ENCODE results near the gene FBXO48. TPM values are rescaled to one million over a fixed set of nuclear protein-coding genes. Genes with fewer than 3 reads are reported as not detected.

Gene FBXO48
- total RNA-seq, 4 donors from 2014 or later = 0.61 to 0.95 (median 0.64) TPM

DNA sequence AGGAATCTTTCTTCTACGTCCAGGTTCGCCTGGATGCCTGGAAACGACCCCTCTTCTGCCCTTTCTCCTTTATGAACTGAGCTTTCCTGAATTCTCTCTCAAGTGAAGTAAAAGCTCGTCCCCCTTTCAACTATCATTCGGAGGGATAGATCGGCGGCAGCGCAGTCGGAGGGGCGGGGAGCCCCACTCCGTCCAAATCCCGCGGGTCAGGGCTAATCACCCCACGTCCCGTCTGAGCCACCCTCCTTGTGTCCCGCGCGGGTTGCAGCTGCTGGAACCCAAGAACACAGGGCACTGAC lies 367 bp downstream of the FBXO48 start:
- DNase-seq = no peak
- peak overlapping the region; percentile 78 to 92 (median 87) for H3K4me3 ChIP-seq
- WGBS, 2 donors = 0% methylated on average over 5 of the region's 18 CpGs
- intact Hi-C loops (cut with DNase I) = no loop called here
- H3K36me3 ChIP-seq = no peaks in the 10 kb centered on the region
- no peak for TF ChIP-seq POLR2A (IDR thresholded peaks at IDR 0.05)
- TF ChIP-seq, protein P1, sequence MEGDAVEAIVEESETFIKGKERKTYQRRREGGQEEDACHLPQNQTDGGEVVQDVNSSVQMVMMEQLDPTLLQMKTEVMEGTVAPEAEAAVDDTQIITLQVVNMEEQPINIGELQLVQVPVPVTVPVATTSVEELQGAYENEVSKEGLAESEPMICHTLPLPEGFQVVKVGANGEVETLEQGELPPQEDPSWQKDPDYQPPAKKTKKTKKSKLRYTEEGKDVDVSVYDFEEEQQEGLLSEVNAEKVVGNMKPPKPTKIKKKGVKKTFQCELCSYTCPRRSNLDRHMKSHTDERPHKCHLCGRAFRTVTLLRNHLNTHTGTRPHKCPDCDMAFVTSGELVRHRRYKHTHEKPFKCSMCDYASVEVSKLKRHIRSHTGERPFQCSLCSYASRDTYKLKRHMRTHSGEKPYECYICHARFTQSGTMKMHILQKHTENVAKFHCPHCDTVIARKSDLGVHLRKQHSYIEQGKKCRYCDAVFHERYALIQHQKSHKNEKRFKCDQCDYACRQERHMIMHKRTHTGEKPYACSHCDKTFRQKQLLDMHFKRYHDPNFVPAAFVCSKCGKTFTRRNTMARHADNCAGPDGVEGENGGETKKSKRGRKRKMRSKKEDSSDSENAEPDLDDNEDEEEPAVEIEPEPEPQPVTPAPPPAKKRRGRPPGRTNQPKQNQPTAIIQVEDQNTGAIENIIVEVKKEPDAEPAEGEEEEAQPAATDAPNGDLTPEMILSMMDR (IDR thresholded peaks at IDR 0.05) = no peak
- no peaks in the 10 kb centered on the region for H3K27me3 ChIP-seq
- peak overlapping the region; percentile 95 to 98 (median 96) for H3K27ac ChIP-seq
- H3K4me1 ChIP-seq = peaks cover 6 to 52% (median 11%) of the 10 kb centered on the region in 3 donors
- no peaks in the 10 kb centered on the region for H3K9me3 ChIP-seq

DNA sequence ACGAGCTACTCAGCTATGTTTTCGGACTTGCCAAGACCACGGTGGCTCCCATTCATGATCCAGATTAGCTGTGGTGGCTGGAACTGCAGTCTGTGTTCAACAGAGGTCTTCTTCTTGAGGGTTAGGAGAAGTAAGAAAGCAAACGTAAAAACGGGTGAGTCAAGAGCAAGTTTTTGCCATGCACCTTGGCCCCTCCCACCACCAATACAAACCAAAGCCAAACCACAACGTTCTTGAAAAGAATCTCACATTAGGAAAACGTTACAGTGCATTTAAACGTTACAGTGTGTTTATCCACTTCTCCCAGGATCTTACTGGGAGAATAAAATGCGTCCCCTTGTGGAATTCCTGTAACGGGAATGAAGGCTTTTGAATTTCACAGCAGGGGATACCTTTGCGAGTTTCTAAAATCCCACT lies 725 bp downstream of the FBXO48 start:
- Histone ChIP-seq H3K27me3 (no peaks in the 10 kb centered on the region), H3K4me1 (peaks cover 6 to 52% (median 11%) of the 10 kb centered on the region in 3 donors), H3K36me3 (no peaks in the 10 kb centered on the region), H3K27ac (peak overlapping the region; percentile 95 to 98 (median 96)), H3K4me3 (peak overlapping the region; percentile 78 to 92 (median 87)), H3K9me3 (no peaks in the 10 kb centered on the region)
- whole genome bisulfite sequencing, 2 donors = 4 to 5% methylated on average over 11 of the region's 11 CpGs
- no peak for DNase-seq
- intact Hi-C loops (cut with DNase I) = no loop called here
- TF ChIP-seq POLR2A (IDR thresholded peaks at IDR 0.05) = no peak
- TF ChIP-seq, protein P1 (IDR thresholded peaks at IDR 0.05) = peak in 4 of 6 experiments; percentile 3 to 35 (median 26)

DNA sequence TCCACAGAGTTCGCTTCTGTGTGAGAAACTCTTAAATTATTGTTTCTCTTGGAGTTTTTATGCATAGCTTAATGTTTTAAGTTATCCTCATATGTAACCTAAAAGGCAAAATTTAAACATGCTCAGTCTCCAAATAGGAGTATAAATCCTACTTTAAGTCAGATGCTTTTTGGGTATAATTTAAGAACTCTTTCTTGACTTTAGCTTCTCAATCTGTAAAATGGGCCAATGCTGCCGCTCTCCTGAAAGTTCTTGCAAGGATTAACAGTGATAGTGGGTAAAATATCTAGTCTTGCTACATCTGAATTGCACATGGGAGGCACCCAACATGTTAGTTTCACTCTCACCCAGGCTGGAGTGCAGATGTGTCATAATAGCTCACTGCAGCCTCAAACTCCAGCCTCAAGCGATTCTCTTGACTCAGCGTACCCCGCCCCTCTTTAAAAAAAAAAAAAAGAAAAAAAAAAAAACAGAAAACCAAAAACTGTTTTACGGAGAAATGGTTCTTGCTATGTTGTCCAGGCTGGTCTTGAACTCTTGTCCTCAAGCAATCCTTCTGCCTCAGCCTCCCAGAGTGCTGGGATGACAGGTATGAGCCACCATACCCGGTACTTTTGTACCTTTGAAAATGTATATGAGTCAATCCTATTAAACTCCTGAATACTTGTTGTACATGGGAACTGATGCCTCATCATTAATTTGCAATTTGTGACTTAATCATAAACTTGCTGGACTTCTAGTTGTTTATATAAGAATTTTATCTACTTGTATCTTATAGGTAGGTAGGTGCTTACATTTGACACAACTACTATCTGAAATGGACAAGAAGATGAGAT lies 1.8 kb downstream of the FBXO48 start:
- H3K4me3 ChIP-seq = no peak overlapping the region
- WGBS, 2 donors = 45 to 53% methylated on average over 7 of the region's 7 CpGs
- H3K27ac ChIP-seq = peak overlapping the region; percentile 95 to 98 (median 96)
- peaks cover 6 to 50% (median 11%) of the 10 kb centered on the region in 3 donors for H3K4me1 ChIP-seq
- H3K27me3 ChIP-seq = no peaks in the 10 kb centered on the region
- no peak for TF ChIP-seq POLR2A (IDR thresholded peaks at IDR 0.05)
- TF ChIP-seq, protein P1 (IDR thresholded peaks at IDR 0.05) = no peak
- DNase-seq = no peak
- no peaks in the 10 kb centered on the region for H3K9me3 ChIP-seq
- no peaks in the 10 kb centered on the region for H3K36me3 ChIP-seq
- intact Hi-C loops (cut with DNase I) = no loop called here

DNA sequence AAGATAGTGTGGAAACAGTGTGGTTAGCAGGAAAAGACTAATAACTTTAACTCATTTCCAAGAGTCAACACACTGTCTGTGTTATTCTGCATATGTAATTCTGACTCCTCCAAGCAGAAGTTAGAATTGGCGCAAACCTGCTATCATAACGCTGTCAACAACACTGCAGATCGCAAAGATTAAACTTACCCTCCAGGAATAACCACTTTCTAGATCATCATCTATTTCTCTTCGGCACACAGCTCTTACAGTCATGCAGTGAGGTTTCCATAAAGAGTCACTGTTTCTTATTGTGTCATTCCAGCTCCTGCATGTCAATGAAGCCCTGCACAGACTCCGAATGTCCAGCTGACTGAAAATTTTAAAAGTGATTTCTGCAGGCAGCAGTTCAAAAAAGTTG lies 2.4 kb downstream of the FBXO48 start:
- no peaks in the 10 kb centered on the region for H3K27me3 ChIP-seq
- H3K36me3 ChIP-seq = no peaks in the 10 kb centered on the region
- intact Hi-C loops (cut with DNase I) = no loop called here
- TF ChIP-seq POLR2A (IDR thresholded peaks at IDR 0.05) = no peak
- TF ChIP-seq, protein P1 (IDR thresholded peaks at IDR 0.05) = no peak
- no peak overlapping the region for H3K27ac ChIP-seq
- H3K9me3 ChIP-seq = no peaks in the 10 kb centered on the region
- WGBS, 2 donors = 80 to 81% methylated on average over 5 of the region's 5 CpGs
- peaks cover 6 to 45% (median 11%) of the 10 kb centered on the region in 3 donors for H3K4me1 ChIP-seq
- no peak for DNase-seq
- no peak overlapping the region for H3K4me3 ChIP-seq

DNA sequence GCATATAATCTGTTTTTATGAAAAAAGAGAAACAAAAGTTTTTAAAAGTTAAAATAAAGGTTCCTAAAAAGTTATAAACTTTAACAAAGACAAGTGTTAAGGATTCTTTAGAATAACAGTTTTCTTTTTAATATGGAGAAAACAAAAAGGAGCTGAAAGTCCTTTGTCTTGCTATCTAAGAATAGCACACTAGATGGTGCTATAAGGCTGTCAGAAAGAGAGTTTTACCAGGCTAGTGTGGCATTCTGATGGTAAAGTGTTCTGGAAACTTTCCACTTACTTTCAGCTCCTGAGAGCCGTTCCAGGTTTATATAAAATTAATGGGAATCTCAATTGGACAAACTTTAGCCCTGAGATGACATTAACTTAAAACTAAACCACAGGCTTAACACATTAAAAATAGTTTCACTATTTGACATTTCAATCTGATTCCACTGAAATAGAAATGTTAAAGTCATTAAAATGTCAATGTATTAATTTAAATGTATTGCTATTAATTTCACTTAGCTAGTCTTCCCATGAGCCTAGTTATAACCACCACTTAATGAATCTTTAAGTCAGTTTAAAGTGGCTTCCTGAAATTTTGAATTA lies 3.7 kb downstream of the FBXO48 start:
- WGBS, 2 donors = 0 to 4% methylated on average over 1 of the region's 1 CpG
- H3K9me3 ChIP-seq = no peaks in the 10 kb centered on the region
- no peak overlapping the region for H3K27ac ChIP-seq
- H3K27me3 ChIP-seq = no peaks in the 10 kb centered on the region
- no peaks in the 10 kb centered on the region for H3K36me3 ChIP-seq
- H3K4me3 ChIP-seq = no peak overlapping the region
- H3K4me1 ChIP-seq = peaks cover 5 to 32% (median 11%) of the 10 kb centered on the region in 3 donors
- intact Hi-C loops (cut with DNase I) = no loop called here
- DNase-seq = no peak
- TF ChIP-seq, protein P1 (IDR thresholded peaks at IDR 0.05) = peak; percentile 40 to 80 (median 71)
- TF ChIP-seq POLR2A (IDR thresholded peaks at IDR 0.05) = no peak

Measured in esophagus squamous epithelium (tissue), 5 donors.